ENCODE measurements around the gene CAPN13.
A peak's percentile ranks its signal among the peaks of the same experiment; 100 is the strongest.

The CAPN13 gene

GRCh38 chr2:30759481-30759880 is 47.8 kb downstream of the CAPN13 start:
- no peak for TF ChIP-seq CTCF (IDR thresholded peaks at IDR 0.05; ENCODE audit: control insufficient read depth, extremely low read depth, insufficient read depth)
- H3K4me3 ChIP-seq (ENCODE audit: low read depth, low read length) = no peak overlapping the region
- DNase-seq (ENCODE audit: low read depth) = no peak

GRCh38 chr2:30758191-30758651 is 49.0 kb downstream of the CAPN13 start:
- no peak for DNase-seq (ENCODE audit: low read depth)
- no peak for TF ChIP-seq CTCF (IDR thresholded peaks at IDR 0.05; ENCODE audit: control insufficient read depth, extremely low read depth, insufficient read depth)
- no peak overlapping the region for H3K4me3 ChIP-seq (ENCODE audit: low read depth, low read length)

- no peak for TF ChIP-seq CTCF (IDR thresholded peaks at IDR 0.05; ENCODE audit: control insufficient read depth, extremely low read depth, insufficient read depth)
- no peak for DNase-seq (ENCODE audit: low read depth)
- H3K4me3 ChIP-seq (ENCODE audit: low read depth, low read length) = no peak overlapping the region
Measured at GRCh38 chr2:30757749-30758148, 49.5 kb downstream of the CAPN13 start.

- H3K4me3 ChIP-seq (ENCODE audit: low read depth, low read length) = no peak overlapping the region
- DNase-seq (ENCODE audit: low read depth) = no peak
- TF ChIP-seq CTCF (IDR thresholded peaks at IDR 0.05; ENCODE audit: control insufficient read depth, extremely low read depth, insufficient read depth) = no peak
Measured at GRCh38 chr2:30756971-30757370, 50.3 kb downstream of the CAPN13 start.

- DNase-seq (ENCODE audit: low read depth) = peak; percentile 87
- no peak for TF ChIP-seq CTCF (IDR thresholded peaks at IDR 0.05; ENCODE audit: control insufficient read depth, extremely low read depth, insufficient read depth)
- no peak overlapping the region for H3K4me3 ChIP-seq (ENCODE audit: low read depth, low read length)
Measured at GRCh38 chr2:30756051-30756719, 51.1 kb downstream of the CAPN13 start.

GRCh38 chr2:30753630-30754029 is 53.6 kb downstream of the CAPN13 start:
- no peak overlapping the region for H3K4me3 ChIP-seq (ENCODE audit: low read depth, low read length)
- no peak for TF ChIP-seq CTCF (IDR thresholded peaks at IDR 0.05; ENCODE audit: control insufficient read depth, extremely low read depth, insufficient read depth)
- DNase-seq (ENCODE audit: low read depth) = no peak

- no peak for TF ChIP-seq CTCF (IDR thresholded peaks at IDR 0.05; ENCODE audit: control insufficient read depth, extremely low read depth, insufficient read depth)
- no peak for DNase-seq (ENCODE audit: low read depth)
- H3K4me3 ChIP-seq (ENCODE audit: low read depth, low read length) = no peak overlapping the region
Measured at GRCh38 chr2:30752811-30753210, 54.4 kb downstream of the CAPN13 start.
